ENCODE measurements around the gene KCTD16.

DNA sequence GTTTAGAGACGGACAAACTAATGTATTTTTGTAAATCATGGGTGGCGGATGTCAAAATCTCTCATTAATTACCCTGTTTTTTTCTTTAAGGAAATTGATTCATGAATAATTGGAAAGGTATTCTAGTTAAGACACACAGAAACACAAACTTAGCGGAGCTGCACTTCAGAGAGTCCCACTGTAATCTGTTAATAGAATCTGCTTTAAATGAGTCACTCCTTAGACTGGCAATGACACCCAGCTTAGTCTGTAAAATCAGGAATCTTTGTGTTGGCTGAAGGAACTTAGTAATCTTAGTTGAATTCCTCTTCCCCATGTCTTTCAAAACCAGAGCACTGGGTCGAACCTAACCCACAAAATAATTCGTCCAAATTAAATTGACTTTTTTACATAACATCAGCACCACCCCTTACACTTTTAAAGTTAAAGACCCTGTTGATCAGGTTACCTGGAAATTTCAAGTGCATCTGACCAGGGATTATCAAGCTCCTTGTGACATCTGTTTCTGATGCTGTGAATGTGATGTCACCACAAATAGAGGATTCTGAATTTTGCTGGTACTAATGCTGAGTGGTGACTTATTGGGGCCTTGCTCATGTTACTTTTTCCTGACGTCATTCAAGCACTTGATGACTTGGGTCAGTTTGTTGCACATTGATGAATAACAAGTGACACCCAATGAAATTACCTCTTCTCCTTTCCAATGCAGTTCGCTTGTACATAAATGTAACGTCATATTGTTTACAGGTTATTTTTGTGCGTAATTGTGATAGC lies 313.6 kb downstream of the KCTD16 start:
- TF ChIP-seq CTCF (optimal IDR thresholded peaks at IDR 0.05 in 1 of 3, IDR thresholded peaks at IDR 0.05 in 1 of 3, conservative IDR thresholded peaks at IDR 0.05 in 1 of 3; ENCODE audit: extremely low read depth in 1 of 3, insufficient read depth in 2 of 3, low read length in 3 of 3) (no peak), EZH2 (IDR thresholded peaks at IDR 0.05; ENCODE audit: low read length) (no peak)
